Endometrium (tissue), 2 donors: ENCODE data around the gene LY6G6C.

Experiments
- FAIRE-seq: peaks from 2 replicates; lab custom pipeline; 2012; peaks lifted over from hg19 to GRCh38; lab: Jason Lieb, UNC
- donor health status: control.
- donor health status: control.

The LY6G6C gene

GRCh38 chr6:31741815-31742214 lies 20.3 kb upstream of the LY6G6C start:
- no peak for FAIRE-seq

GRCh38 chr6:31740397-31741223 lies 19.1 kb upstream of the LY6G6C start:
- FAIRE-seq, result no peak

GRCh38 chr6:31739639-31740396 lies 18.3 kb upstream of the LY6G6C start, which contains the start of gene MSH5:
Gene MSH5, plus strand, starts transcription at chr6:31740005. Its CDS starts 462 bp downstream, at chr6:31740467.
- peak; percentile 96 for FAIRE-seq

- no peak for FAIRE-seq
These were observed 16.7 kb upstream of the LY6G6C start for GRCh38 chr6:31737991-31738979.

- FAIRE-seq, result no peak
These were observed 15.9 kb upstream of the LY6G6C start for GRCh38 chr6:31737315-31737990.

- FAIRE-seq, result no peak
These were observed 15.3 kb upstream of the LY6G6C start for GRCh38 chr6:31736768-31737314.

GRCh38 chr6:31736021-31736767 lies 14.6 kb upstream of the LY6G6C start, which contains the start of gene CLIC1:
Gene CLIC1, minus strand, starts transcription at chr6:31736530. Its CDS starts 230 bp downstream, at chr6:31736300.
- no peak for FAIRE-seq

GRCh38 chr6:31734821-31735406 lies 13.4 kb upstream of the LY6G6C start:
- FAIRE-seq, result no peak

- no peak for FAIRE-seq
These were observed 12.8 kb upstream of the LY6G6C start for GRCh38 chr6:31734247-31734820.

GRCh38 chr6:31733734-31734133 lies 12.2 kb upstream of the LY6G6C start:
- FAIRE-seq, result no peak

GRCh38 chr6:31732029-31732428 lies 10.5 kb upstream of the LY6G6C start:
- FAIRE-seq, result no peak

- FAIRE-seq, result no peak
These were observed 9.1 kb upstream of the LY6G6C start for GRCh38 chr6:31730631-31731086.

- FAIRE-seq, result peak; percentile 8
These were observed 8.6 kb upstream of the LY6G6C start for GRCh38 chr6:31729979-31730630.

GRCh38 chr6:31729515-31729978 lies 8.0 kb upstream of the LY6G6C start:
- FAIRE-seq, result peak; percentile 37

GRCh38 chr6:31728767-31729514 lies 7.4 kb upstream of the LY6G6C start, which contains the start of gene DDAH2:
Gene DDAH2, minus strand, starts transcription at chr6:31729299. Its CDS starts 138 bp downstream, at chr6:31729161.
- FAIRE-seq, result no peak

- no peak for FAIRE-seq
These were observed 6.4 kb upstream of the LY6G6C start for GRCh38 chr6:31727717-31728671.
